ENCODE measurements around the gene RNF166.

RNF166 gene

DNA sequence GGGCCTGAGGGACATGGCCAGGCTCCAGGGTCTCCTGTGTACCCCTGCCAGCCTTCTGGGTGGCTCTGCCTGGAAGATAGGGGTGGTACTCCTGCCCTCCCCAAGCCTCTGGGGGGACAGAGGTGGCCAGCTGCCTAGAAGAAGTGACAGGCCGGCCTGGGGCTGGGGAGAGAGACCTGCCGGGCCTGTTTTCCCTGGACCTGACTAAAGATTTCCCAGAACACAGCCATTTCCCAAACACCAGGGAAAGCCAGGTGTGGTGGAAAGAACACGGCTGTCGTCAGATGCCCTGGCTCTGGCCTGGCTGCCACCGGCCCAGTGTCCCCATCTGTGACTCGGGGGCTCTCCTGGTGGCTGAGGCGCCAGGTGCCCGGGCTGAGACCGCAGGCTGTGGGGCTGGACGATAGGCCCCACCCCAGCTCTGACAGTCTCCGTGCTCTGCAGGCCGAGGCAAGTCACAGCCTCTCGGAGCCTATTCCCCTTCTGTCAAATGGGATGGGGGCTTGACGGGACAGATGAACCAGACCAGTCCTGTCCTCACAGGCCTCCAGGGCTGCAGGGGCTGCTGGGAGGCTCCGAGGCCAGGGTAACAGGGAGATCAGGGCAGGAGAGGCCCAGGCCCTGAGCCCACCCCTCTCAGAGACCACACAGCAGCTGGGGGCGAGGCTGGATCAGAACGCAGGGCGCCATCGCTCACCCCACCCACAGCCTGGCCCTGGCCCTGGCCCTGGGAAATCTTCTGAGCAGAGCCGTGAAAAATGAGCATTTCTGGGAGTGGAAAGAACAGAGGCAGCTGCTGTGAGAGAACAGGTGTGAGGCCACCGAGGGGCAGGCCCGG, 33.1 kb upstream of the RNF166 start:
- no peak for DNase-seq (ENCODE audit: low spot score)

DNA sequence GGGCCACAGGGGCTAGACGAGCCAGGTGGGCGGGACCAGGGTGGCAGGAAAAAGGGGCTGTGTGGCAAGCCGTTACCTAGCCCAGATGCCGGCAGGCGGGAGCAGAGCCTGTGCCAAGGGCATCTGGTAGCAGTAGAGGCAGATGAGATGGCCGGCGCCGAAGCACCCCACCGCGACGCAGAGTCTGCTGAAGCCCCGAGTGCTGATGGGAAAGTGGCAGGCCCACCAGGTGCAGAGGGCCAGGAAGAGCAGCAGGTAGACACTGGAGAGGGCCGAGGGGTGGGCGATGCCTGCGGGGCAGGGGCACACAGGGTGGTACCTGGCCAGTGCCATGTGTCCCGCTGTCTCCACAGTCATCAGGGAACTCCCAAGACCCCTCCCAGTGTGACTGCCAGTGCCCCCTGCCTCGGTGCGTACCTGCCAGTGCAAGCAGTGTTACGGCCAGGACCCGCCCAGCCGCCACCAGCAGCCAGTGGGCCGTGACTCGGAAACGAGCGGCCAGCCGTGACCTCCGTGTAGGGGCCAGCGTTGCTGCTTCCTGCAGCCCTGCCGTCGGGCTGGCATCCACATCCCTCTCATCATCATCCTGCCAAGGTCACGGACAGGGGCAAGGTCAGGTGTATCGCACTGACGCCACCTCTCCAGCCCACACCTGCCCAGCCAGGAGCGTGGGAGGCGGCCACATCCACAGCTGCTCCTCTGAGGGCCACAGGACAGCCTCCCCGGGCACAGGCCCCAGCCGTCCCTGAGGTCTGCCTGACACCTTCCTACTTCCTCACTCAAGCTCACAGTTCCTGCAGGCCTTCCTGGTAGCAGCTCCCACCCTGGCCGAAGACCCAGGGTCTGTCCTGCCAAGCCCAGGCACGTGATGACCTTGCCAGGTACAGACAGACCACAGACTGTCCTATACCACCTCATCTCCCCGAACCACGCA, 32.2 kb upstream of the RNF166 start:
- DNase-seq (ENCODE audit: low spot score) = no peak

DNA sequence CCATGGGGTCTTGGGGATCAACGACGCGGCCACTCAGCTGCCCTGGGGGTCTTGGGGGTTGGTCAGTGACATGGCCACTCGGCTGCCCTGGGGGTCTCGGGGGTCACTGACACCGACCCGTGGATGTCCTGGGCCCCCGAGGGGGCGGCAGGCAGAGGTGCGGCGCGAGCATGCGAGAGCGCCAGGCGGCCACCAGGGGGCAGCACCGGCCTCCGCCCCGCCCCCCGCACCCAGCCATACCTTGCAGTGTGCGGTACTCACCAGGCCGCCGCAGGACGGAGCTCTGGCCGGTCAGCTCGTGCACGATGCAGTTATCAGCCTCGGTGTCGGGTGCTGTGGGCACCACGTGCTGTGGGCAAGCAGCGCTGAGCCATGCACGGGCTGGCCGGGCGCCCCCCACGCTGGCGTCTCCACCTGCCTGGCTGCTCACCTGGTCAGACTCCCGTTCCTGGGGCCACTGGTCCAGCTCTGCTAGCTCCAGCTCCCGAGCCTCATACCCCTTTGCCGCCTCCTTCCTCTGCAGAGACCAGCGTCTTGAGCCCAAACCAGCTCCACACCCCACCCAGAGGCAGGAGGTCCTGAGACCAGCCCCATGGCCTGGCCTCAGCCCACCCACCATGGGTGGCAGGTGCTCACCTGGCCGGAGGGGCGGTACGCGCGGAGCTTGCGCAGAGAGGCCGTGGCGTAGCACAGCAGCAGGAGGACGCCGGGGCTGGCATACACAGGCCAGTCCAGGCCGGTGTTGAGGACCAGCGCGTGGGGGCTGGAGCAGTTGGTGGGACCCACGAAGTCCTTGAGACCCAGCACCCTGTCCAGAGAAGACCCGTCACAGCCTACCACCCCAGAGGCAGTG, 31.3 kb upstream of the RNF166 start:
- peak; percentile 73 for DNase-seq (ENCODE audit: low spot score)

DNA sequence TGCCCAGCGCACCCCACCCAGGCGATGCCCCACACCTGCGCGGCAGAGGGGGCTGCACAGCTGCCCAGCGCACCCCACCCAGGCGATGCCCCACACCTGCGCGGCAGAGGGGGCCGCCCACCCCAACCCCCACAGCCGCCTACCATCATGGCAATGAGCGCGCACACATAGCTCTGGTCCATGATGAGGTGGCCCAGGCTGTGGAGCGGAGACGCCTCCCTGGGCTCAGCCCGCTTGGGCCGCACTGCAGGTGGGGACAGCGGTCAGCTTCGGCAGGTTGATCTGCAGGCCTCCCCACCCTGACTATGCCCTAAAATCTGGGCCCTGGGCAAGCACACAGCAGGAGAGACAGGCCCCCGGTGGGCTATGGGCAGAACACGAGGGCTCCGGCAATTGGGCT, 30.3 kb upstream of the RNF166 start:
- no peak for DNase-seq (ENCODE audit: low spot score)

DNA sequence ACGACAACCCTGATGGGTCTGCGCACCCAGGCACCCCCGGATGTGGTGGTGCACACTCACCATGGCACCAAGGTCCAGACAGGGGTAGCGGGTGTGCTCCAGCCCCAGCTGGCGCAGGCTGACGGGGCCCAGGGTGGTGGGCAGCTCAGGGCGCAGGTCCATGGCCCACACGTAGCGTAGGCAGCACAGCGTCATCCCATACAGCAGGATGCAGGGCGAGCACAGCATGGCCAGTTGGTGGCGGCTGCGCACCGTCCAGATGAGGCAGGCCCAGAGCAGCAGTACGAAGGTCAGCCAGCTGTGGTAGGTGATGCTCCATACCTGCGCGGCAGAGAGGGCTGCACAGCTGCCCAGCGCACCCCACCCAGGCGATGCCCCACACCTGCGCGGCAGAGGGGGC, 29.9 kb upstream of the RNF166 start:
- DNase-seq (ENCODE audit: low spot score) = no peak

DNA sequence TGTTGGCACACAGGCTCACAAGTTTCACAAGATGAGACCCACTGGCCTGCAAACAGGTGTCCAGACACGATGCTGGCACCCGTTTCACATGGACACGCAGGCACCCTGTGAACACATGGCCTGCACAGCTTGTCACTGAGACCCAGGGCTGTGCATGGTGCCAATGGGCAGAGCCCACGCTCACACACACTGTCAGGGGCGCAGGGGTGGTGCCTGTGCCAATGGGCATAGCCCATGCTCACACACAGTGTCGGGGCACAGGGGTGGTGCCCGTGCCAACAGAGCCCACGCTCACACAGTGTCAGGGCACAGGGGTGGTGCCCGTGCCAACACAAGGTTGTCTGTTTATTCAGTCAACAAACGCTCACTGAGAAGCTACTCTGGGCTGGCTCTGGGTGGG, 29.4 kb upstream of the RNF166 start:
- no peak for DNase-seq (ENCODE audit: low spot score)

DNA sequence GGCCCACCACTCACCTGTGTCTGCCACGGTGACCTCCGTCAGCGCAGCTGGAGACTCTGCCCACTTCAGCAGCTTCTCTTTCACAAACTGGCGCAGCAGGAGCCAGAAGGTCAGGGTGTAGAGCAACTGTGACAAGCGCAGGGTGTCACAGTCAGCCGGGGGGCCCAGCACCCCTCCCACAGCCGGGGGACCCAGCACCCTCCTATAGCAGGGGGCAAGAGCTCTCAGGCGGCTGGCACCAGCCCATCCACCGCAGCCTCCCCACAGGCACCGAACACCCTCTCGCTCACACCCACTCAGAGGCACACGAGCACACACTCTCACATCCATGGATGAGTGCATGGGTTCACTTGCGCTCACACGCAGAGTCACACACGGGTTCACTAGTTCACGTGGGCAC, 28.9 kb upstream of the RNF166 start:
- no peak for DNase-seq (ENCODE audit: low spot score)

DNA sequence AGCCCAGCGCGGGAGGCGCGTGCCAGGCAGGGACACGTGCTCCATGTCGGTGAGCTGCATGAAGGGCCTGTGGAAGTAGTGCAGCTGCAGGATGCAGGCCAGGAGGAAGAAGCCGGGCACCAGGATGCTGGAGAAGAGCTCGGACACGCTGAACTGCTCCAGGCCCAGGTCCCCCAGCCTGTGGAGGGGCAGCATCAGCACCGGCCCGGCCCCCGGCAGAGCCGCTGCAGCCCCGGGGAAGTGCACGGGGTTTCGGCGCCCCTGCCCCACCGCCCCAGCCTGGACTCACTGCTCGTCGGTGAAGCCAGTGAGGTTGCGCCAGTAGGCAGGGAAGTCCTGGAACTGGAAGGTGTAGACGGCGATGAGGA, 28.1 kb upstream of the RNF166 start:
- no peak for DNase-seq (ENCODE audit: low spot score)

DNA sequence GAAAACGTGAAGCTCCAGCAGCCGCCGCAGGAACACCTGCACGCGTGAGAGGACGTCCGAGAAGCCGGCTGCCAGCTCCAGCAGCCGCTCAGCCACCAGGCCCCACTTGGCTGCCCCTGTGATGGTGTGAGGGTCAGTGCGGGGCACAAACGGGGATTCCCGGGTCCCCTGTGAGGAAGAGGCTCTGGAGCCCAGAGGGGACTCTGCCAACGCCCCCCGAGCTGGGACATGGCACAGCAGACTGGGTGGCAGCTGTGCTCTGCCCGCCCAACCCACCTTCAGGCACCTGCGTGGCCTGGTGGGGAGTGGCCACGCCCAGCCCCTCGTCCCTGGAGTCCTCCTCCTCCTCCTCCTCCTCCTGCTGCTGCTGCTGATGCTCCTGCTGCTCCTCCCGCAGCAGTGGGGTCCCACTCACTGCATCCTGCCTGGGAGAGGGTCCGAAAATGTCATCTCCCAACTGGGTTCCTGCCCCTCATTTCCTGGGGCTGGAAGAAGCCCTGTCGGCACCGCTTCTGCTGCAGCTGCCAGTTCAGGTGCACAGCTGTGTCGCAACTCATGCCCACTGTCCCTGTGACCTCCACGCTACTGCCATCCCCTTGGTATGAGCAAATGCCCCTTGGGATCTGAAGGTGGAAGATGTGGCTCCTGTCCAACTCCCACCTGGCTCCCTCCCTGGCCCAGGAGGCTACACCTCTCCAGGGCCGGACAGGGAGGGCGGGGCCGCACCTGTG, 27.6 kb upstream of the RNF166 start:
- no peak for DNase-seq (ENCODE audit: low spot score)

DNA sequence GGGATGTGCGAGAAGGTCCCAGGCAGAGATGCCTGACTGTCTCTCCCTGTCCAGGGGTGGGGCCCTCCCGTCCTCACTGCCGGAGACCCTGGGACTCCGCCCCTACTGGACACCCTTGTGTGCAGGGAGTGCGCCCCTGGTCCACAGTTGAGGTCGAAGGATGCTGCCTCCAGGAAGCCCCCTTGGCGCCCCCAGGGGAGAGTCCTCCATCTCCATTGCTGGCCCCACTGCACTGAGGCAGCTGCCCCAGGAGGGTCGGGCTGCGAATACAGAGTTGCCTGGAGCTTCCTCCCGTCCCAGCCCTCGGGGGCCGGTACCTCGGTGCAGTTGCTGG, 26.7 kb upstream of the RNF166 start:
- DNase-seq (ENCODE audit: low spot score) = no peak

DNA sequence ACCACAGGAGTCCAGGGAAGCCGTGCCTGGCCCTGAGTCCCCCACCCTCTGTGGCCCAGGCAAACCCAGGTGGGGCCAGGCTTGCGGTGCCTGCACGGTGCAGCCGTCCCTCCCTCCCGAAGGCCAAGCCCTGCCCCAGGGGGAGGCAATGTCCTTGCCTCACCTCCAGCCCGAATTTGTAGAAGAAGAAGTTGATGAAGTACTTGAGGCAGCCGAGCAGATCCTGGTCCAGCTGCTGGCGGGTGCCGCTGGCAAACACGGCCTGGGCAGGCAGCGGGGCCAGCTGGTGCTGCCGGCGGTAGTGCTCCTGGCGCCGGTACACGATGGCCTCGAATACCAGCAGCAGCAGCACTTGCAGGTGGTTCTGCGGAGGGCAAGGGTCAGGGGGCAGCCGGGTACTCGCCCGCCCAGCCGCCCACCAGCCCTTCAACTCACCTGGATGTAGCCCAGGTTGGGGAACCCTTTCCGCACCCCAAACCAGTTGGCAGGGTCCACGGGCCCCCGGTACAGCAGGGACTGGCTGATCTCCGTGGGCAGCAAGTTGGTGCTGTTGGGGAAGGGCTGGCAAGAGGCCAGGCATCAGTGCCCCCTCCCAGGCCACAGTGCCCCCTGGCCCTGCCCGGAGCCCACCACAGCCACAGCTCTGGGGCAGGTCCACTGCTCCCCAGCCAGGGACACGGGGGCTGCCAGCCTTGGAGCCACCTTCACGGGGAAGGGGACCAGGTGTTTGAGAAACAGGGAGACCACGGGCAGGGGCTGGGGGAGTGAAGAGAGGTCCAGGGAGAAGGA, 26.2 kb upstream of the RNF166 start:
- no peak for DNase-seq (ENCODE audit: low spot score)

DNA sequence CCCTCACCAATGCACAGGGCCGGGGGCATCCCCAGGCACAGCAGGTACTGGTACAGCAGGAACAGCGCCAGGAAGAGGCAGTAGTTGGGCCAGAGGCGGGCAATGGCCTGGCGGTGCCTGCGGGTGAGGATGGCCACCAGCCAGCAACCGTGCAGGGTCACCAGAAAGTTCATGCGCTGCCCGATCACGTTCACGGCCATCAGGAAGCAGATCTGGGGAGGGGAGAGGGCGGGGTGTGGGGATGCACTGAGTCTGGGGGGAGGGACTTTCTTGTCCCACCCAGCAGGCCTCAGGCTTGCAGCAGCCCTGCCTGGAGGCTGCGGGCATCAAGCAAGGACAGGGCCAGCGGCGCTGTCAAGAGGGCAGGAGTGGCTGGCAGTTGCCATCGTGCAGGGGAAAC, 25.5 kb upstream of the RNF166 start:
- no peak for DNase-seq (ENCODE audit: low spot score)

DNA sequence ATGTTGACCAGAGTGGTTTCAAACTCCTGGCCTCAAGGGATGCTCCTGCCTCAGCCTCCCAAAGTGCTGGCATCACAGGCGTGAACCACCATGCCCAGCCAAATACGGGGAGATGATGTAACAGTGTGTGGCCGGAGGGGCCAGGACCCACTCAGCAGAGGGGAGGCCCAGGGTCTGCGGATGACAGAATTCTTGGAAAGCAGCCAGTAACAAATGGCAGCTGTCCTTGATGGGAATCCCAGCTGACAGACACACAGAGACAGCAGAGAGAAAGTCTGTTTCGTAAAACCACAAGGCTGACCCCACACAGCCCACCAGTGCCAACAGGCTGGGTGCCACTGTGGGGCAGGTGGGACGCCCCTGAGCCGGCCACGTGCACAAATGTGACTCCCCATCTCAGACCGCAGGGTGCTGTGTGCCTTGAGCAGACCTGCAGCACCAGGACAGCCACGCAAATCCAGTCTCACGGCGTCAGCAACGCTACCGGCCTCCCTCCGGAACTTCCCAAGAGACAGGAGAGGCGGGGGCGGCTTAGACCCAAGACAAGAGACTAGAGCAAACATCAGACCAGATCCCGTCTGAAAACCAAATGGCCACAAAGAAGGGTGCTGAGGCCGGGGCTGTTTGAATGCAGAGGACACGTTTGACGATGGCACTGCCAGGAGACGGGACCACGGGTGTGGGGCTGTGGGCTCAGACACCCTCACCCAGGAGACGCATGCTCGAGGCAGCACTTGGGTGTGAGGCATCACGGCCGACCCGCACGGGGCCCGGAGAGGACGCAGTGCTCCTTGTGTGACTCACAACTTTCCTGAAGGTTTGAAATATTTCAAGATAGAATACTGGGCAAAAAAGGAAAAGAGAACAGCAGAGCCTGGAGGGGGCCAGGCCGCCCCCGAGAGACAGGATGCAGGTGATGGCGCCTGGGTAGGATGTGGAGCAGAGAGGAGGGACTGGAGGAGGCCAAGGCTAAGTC, 24.7 kb upstream of the RNF166 start:
- no peak for DNase-seq (ENCODE audit: low spot score)

DNA sequence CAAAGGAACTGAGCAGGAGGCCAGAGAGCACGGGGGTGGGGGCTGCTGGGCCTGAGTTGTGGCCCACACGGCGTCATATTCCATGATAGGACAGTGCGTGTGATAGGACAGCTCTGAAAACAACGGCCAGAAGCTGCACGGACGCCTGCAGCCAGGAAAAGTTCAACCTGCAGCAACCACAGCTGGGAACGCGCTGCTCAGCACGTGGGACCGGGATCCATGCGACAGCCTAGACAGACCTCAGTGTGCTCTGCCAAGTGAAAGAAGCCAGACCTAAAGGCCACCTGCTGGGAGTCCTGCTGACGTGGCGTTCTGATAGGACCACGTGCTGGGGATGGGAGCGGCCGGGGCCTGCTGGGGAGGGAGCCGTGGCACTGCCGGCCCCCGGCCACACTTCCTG, 21.7 kb upstream of the RNF166 start:
- no peak for DNase-seq (ENCODE audit: low spot score)

DNA sequence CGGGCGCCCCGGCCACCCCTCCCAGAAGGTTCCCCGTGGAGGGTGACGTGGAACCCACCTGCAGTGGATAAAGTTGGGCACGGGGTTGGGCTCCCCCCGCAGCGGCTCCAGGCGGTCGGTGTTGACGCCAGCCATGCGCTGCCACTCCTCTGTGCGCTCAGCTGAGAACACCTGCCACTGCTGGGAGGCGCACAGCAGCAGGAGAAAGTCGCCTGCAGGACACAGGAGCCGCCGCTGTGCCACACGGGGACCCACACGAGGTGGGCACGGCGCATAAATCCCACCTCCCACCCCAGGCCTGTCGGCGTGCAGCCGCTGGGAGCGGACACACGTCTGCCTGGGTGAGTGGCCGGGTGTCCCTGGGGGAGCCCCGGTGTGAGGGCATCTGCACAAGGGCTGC, 20.8 kb upstream of the RNF166 start:
- no peak for DNase-seq (ENCODE audit: low spot score)

DNA sequence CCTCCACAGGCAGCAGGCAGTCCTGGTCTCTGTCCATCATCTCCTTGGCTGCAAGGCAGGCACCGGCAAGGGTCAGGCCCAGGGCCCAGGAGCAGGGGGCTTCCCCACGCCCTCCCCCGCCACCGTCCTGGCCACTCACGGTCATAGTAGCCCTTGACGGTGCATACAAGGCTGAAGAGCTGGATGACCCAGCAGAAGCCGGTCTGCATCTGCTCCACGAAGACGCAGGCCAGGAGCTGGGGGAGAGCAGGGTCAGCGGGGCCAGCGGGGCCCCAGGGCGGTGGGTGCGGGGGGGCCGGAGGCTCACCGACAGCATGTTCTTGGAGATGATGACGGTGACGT, 20.2 kb upstream of the RNF166 start:
- no peak for DNase-seq (ENCODE audit: low spot score)

DNA sequence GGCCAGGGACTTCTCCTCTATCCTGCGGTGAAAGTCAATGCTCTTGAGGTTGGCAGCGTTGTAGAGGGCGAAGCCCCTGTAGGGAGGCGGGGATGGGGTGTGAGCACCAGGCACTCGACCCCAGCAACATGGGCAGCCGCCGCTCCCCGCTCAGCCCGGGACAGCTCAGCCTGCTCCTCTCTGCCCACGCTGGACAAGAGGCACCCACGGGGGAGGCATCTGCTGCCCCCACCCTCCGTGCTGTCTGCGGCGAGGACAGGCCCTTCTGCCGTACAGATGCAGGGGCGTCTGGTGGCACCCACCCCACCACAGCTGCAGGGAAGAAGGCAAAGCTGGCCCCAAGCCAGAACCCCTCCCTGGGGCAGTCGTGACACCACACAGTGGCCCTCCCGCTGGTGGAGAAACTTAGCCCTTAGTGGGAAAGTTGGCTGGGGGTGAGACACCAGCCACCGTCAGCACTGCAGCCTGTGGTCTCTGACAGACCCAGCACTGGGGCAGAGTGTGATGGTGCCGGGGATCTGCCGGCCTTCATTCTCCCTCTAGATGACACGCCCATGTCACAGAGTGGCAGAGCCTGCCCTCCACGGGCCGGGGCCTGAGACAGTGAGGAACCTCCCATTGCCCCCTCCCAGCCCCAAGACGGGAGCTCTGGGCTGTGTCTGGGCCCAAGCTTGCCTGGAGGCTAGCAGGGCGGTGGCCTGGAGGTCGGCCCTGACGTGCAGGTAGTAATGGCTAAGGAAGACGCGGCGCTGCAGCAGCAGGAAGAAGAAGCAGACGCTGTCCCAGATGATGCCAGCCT, 19.6 kb upstream of the RNF166 start:
- no peak for DNase-seq (ENCODE audit: low spot score)

DNA sequence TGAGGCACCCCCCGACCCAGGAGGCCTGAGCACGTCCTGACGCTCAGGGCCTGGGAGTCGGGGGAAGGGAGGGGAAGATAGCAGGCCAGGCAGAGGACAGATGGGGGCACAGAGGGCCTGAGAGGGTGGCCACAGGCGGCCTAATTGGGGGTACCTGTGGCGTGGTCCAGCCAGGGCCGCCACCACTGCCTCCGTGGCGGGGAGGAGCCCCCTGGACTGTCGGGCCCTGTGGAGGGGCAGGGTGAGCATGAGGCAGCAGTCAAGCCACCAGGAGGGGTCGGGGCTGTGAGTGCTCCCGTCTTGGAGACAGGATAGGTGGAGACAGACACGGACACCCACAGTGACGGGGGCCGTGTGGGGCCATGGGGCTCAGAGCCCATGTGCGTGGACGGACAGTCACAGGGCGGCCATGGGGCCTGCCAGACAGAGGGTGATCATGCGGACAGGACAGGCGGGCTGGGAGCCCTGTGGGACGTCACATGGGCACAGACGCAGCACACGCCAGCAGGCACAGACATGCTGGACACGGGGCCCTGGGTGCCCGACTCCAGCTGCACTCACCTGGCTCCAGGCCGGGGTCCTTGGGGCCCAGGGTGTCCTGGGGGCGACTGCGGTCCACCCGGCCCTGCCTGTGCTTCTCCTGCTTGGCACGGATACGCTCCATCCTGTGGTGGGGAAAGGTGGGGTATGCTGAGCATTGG, 18.8 kb upstream of the RNF166 start:
- DNase-seq (ENCODE audit: low spot score) = no peak

Data from CD4-positive, alpha-beta T cell treated with Interleukin-6 at 100 ng/mL for 8 hours (primary cell).